CD4-positive, alpha-beta T cell treated with Interleukin-1 beta for 1 hour (primary cell): ENCODE measurements around the gene XPNPEP1.

Source experiments
- DNase-seq, 2 donors: peaks; one replicate each; pipeline ENCODE4 v3.0.0-alpha.2; 2020 to 2022

XPNPEP1 gene

DNA sequence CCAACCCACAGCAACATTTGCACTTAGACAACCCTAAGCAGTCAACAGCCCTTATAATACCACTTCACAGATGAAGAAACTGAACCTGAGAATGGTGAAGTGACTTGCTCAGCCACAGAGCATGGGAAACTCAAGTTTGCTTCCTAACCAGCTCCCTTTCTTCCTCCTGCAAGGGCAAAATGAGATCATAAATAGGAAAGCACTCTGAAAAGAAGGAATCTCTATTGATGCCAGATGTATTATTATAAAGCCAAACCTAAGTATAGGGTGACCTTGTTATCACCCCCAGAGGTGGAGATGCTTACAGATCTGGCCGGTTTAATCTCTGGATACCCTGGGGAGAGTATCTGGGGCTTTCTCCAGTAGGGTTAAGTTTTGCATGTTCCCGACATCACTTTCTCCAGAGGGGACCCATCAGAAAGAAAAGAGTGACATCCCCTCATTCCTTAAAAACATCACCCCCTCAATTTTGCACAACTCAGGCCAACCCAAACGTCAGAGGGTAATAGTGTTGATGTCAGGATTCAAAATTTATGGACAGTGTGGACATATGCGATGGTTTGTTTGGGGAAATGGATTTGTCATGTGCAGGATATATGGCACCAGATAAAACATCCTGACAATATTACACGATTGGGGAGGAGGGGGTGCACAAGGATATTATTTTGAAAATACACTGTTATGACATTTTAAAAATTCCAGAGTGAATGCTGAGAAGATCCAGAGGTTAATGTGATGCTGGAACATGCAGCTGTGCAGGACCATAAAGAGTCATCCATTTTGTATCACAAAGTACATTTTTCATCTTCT, 24.0 kb upstream of the XPNPEP1 start:
- no peak for DNase-seq

DNA sequence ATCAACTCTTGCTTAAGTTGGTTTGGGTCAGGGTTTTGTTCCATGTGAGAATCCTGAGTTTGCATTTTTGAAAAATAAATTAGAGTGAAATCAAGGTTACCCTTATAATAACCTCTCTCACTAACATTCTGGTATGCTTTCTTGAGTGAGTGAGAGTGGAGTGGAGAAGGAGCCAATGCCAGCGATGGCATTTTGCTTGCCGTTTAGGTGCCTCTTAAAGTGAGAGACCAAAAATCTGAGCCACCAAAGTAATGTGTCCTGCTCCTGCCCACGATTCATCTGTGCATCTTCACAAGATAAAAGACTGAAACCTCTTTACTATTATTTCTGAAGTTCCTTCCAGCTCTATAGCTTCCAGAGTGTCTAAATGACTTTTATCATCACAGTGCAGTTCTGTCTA, 23.4 kb upstream of the XPNPEP1 start:
- DNase-seq = no peak

DNA sequence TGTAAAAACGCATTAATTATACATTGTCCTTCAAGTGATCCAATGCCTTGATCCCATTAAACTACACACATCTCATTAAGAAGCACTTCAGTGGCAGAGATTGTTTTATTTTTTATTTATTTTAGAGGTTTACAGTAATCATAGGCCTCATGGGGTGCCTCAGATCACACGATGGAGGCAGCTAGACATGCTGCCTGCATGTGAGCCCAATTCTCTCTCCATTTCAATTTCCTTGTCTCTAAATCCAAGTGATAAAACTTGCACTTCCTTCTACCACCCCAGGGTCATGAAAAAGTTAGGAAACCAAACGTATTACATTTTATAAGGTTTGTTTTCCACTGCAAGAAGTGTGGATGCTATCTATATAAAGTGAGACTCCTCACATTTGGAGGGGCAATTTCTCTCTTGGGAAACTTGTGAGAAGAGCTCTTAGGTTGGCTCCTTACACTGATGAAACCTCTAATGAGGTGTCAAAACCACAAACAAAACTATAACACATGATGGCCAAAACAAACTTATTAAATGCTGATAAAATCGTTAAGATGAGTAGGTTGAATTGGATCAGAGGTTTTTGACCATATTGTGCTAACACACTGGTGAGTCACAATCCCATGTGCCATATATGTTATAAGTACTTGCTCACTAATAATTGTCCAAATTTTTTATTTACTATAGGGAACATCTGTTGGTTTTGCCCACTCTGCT, 22.3 kb upstream of the XPNPEP1 start:
- no peak for DNase-seq

DNA sequence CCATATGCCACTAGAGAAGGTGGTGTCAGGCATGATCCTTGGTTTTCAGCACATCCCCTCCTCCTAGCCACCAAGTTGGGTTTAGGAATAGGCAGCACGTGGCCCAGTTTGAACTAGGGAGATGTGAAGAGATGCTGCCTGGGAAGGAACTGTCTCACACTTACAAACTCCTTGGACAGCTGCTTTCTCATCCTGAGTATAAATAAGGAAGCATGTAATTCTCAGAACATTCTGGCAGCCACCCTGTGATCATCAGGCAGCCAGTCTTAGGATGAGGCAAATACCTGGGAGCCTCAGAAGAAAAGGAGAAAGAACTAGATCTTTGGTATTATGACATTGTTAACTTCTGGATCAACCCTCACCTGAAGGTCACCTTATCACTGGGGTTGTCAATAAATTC, 21.3 kb upstream of the XPNPEP1 start:
- DNase-seq = no peak

DNA sequence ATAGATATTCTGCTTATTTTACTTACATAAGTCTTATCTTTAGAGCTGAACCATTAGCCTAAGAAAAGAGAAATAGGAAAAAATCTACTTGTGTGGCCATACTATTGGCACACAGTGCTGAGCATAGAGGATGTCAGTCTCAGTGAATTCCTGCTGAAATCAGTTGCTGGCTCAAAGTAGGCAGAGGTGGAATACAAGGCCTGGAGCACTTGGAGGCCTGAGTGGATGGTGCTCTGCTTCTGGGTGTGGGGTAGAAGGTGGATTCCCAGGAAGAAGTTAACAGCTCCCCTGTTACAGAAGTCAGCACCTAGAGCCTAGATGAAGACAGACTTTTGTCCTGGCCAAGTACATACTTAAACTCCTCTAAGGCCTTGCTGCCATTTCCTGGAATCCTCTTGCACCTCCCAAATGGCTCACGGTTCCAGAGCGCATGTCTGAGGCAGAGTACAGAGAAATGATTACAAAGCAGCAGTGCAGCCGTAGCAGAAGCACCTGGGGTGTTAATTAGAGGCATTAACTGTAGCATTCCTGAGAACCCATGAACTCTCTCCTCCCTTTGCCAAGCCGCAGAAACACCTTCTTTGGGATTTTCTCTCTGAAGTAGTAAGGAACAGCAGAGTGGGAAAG, 18.0 kb upstream of the XPNPEP1 start:
- no peak for DNase-seq

DNA sequence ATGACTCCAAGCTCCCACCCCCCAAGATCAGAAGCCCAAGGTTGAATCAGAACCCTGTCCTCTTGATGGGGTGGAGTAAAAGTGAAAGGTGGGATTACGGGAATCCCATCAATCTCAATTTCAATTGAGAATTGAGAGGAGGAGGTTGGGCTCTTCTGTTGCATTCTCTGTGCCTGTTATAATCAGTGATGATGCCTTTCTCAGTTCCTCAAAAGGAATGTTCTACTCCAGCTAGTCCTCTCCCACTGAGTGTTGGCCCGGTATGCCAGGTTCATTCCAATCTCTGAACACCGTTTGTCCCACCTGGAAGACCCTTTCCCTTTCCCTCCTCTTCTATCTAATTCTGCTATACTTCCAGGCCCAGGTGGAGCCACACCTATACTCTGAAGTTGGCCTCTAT, 17.2 kb upstream of the XPNPEP1 start:
- no peak for DNase-seq

DNA sequence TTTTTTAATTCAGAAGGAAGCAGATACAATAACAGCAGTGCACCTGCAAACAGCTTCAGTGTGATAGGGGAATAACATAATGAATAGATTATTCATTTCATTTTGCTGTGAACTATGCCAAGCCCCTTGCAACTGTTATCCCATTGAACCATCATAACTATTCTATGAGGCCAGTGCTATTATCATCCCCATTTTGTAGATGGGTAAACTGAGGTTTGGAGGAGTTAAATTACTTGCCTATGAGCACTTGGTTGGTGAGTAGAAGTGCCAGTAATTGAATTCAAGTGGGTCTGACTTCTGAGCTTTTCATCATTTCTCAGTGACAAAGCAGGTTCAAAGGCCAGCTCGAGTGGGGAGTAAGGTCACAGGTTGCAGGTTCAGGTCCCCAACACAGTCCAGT, 16.8 kb upstream of the XPNPEP1 start:
- DNase-seq = no peak

DNA sequence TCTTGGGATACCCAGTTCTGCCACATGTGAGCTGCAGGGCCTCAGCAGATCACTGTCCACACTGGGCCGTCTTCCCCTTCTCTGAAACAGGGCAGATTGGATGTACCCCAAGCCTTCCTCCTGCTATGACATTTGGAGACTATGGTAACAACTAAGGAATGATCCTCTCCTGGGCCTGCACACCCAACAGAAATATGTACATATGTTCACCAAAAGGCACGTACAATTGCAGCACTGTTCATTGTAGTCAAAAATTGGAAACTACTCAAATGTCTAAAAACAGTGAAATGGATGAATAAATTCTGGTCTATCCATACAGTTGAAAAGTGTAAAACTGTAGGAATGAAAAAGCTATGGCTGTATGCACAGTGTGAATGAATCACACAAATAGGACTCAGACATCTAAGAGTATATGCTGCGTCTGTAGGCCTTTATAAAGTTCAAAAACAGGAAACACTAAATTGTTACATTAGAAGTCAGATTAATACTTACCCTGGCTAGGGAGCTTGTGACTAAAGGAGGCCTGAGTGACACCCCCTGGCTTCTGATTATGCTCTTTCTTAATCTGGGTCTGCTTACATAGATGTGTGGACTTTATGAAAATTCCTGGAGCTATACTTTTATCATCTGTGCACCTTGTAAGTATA, 16.1 kb upstream of the XPNPEP1 start:
- no peak for DNase-seq

DNA sequence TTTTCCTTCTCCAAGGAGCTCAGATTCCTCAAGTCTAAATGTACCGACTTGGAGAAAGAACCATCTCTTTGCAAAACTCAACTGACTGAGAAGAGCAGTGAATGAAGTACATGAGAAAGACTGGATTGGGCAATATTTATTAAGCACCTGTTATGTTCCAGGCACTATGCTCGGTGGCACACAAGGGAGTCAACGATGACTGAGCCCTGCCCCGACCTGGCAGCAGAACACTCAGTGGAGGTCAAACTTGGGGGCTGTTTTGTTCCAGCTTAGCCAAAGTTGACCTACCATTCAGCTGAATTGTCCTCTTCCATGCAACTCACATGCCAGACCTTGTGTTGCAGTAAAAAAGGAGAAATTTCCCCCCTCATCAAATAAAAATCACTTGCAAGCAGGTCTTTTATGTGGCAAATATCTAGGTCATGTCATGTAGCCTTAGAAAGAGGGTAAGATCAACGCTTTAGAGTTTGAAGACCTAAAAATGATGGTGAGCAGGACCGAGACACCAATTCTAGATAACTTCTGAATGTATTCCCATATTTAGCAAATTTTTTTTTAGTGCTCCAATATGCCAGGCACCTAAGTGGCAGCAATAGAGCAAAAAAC, 14.3 kb upstream of the XPNPEP1 start:
- no peak for DNase-seq

DNA sequence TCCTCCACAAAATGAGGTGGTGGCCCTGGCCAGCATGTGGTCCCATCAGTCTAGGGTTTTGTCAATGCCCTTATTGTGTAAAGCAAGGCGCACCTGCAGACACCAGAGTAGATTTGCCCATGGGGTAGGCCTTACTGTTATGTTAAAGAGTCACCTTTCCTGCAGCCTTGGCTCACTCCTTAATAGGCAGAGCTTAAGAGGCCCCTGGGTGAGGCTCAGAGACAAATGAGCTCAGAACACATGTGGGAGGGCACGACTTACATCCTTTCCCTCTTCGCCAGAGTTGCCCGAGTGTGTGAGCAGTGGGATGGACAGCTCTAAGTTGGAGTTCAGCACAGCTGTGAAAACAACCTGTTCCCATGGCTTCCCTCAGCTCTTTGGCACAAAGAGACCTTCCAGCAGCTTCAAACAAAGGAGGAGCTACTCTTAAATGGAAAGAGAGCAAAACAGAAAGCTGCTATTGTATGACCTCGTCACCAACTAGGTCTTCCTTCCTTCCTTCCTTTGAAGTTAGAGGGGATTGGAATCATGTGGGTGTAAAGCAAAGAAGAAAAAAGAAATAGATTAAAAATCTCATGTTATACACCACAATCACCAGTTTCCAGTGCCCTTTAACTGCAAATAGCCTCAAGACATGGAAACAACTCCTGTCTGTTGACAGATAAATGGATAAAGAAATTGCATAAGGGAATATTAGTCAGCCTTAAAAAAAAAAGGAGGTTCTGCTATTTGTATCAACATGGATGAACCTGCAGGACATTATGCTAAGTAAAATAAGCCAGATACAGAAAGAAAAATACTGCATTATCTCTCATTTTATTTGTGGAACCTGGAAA, 11.9 kb upstream of the XPNPEP1 start:
- peak in 1 of 2 donors; percentile 33 for DNase-seq

DNA sequence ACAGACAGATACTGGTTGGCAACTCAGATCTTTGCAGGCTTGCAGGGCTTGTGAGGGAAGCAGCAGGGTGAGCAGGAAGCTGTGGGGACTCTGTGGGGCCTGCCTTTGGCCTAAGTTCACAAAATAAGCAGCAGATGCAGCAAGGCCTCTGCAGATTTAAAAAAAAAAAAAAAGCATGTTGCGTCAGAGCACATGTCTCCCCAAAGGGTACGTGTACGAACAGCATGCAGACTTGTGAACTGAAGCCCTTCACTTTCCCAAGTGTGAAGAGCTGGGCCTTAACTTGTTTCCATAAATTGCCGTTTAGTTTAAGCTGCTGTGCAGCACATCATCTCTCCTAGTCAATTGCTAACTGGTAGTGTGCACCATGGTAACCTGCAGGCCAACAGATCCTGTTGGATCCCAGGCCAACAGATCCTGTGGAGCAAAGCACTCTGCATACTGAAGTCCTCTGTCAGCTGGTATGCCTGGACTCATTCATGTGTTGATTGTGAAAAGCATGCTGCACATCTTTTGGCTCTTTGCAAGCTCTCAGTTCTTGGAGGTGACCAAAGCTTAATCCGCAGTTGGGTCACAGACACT, 10.8 kb upstream of the XPNPEP1 start:
- peak; percentile 53 to 55 for DNase-seq

DNA sequence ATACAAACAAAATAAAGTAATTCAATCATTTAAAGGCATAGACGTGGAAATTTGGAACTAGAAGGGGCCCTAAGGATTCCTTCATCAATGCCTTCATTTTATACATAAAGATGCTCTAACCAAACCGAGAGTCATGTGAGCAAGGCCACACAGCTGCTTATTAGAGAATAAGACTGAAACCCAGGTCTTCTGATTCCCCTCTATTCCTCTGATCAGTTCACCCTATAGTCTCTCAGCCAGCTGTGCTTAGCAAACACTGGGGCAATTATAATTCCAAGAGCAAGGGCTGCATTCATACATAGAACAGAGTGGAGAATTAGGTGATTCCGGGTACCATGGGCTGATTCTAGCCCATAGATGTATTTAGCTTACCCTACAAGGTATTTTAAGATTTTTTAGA, 9.7 kb upstream of the XPNPEP1 start:
- DNase-seq = no peak

DNA sequence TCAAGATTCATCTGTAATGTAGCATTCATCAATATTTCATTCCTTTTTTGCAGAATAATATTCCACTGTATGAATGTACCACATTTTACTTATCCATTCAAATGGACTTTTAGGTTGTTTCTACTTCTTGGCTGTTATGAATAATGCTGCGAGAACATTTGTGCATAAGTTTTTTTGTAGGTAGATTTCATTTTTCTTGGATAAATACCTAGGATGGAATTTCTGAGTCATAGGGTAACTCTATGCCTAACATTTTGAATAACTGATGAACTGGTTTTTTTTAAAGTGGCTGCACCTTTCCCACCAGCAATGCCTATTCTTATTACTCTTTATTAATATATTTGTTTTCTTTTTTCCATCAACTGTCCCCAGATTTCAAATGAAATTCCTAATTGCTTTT, 9.1 kb upstream of the XPNPEP1 start:
- no peak for DNase-seq

DNA sequence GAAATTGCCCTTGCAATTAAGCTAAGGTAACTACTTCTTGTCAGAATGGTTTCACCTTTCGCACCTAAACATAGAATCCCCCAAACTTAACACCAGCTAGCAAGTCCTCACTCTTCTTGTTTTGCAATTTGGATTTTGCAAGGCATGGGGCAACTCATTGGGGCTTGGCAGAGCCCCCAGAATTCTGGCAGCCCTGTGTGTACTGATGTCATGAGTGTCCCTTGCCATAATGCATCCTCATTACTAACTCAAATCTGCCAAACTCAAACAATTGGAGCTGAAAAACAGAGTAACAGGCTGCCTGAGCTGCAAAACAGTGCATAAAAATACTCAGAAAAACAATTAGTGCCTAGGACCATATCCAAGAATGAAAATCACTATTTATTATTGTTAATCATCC, 7.9 kb upstream of the XPNPEP1 start:
- DNase-seq = no peak

DNA sequence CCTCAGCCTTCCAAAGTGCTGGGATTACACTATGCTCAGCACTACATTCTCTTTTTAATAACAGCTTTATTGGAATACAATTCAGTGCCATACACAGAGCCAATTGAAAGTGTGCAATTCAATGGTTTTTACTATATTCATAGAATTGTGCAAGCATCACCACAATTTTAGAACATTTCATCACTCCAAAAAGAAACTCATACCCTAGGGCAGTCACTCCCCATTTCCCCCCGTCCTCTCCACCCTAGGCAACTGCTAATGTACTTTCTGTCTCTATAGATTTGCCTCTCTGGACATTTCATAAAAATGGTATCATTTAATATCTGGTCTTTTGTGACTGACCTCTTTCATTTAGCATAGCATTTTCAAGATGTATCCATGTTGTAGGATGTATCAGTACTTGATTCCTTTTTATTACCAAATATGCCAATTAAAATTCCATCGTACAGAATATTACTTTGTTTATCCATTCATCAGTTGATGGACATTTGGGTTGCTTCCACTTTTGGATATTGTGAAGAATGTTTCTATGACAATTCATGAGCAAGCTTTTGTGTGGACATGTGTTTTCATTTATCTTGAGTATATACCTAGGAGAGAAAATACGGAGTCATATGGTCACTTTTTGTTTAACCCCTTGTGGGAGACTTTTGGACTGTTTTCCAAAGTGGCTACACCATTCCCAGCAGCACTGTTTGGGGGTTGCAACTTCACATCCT, 6.3 kb upstream of the XPNPEP1 start:
- DNase-seq = no peak

DNA sequence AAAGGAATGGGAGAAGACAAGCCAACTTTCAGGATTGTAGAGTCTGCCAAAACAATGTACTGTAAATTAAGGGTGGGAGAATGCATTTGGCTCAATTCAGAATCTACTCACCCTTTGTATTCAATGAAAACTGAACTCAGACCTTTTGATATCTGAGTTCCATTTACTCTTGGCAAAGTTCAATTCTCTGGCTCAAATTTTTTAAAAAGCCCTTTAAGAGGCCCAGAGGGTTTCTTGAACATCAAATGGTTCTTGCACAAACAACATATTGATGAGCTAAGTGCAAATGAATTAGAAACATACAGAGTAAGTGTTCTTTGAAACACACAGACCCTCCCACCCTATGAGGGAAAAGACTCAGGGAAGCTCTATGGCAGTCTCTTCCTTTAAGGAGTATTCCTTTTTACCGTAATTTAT, 5.2 kb upstream of the XPNPEP1 start:
- DNase-seq = no peak

DNA sequence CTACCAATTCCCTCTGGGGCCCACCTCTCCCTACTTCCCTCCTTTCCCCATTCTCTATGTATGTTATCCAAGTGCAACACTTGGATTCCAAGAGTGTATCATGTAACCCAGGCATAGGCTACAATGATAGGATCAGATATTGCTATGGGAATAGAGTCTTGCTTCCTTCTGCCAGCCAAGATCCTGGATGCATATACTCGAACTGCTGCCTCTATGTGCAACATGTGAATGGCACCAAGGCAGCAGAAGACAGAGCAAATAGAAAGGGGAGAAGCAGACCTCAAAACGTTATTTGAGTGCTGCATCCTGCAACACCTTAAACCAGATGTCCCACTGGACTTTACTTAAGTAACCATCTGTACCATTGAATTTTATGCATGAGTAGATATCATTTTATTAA, 3.5 kb upstream of the XPNPEP1 start:
- DNase-seq = no peak

DNA sequence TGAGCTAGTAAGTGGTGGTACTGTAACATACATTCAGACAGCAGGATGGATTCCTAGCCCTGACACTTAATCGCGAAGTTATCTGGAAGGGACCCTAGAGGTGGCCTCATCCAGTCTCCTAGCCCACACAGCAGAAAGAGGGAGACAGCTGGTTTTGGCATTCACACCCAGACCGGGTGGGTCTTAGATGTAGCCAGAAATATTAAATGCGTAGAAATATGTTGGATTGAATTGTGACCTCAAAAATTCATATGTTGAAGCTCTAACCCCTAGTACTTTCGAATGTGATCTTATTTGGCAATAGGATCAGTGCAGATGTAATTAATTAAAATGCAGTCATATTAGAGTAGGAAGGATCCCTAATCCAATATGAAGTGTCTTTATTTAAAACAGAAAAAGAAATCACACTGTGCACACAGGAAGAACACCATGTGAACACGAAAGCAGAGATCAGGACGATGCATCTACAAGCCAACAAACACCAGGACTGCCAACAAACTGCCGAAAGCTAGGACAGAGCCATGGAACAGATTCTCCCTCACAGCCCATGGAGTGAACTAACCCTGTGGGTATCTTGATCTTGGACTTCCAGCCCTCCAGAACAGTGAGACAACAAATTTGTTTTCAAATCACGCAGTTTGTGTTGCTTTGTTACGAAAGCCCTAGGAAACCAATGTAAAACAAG, 2.9 kb upstream of the XPNPEP1 start:
- DNase-seq = no peak

DNA sequence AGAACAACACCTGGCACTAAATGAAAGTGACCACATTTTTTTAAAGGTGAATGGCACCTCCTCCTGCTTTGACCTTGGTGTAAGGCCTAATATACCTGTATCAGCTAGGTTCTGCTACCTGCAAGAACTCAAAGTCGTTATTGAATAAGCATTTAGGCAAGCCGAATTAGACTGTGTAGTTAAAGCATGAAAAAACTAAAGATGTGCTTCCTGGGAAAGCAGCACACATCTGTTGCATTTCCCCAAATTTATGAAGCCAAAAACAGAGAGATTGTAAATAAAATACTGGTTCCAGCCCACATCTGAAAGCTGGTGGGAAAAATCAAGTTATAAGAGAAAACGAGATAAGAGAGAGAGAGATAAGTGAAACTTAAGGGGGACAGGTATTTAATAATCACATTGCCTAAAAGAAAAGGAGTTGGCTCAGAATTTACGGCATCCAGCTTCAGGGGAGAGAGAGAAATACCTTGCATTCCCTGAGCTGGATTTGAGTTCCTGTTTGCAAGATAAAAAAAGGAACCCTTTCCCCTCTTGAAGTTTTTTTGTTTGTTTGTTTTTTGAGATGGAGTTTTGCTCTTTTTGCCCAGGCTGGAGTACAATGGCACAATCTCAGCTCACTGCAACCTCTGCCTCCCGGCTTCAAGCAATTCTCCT, 1.8 kb upstream of the XPNPEP1 start:
- DNase-seq = no peak

DNA sequence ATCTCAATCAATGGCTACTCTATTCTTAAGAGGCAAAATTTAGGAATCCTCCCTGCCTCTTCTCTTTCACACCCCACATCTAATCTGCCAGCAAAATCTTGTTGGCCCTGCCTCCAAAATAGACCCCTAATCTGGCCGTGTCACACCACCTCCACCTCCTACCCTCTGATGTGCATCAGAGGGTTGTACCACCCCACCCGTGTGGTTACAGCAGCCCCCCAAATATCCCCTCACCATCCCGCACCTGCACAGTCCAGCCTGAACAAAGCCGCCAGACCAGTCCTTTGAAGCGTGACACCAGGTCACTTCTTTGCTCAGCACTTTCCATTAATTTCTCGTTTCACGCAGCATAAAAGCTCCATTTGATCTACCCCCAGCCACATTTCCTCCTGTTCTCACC, 776 bp upstream of the XPNPEP1 start:
- DNase-seq = no peak
